GM21529 (cell line): ENCODE data around the gene FAM110D.

Source experiments
- ATAC-seq: cut with Tn5 transposase; IDR thresholded peaks from one replicate; pipeline ENCODE4 v1.9.1; 2021; ENCODE audit not compliant: unreplicated experiment

Gene FAM110D

GRCh38 chr1:26127235-26128163 is 31.4 kb upstream of the FAM110D start:
- no peak for ATAC-seq

- no peak for ATAC-seq
These were observed 29.1 kb upstream of the FAM110D start for GRCh38 chr1:26129778-26130177.

- no peak for ATAC-seq
These were observed 28.2 kb upstream of the FAM110D start for GRCh38 chr1:26130695-26131094.

- no peak for ATAC-seq
These were observed 26.6 kb upstream of the FAM110D start for GRCh38 chr1:26132128-26132833.

GRCh38 chr1:26132834-26133167 is 26.1 kb upstream of the FAM110D start:
- ATAC-seq, result no peak

- no peak for ATAC-seq
These were observed 24.4 kb upstream of the FAM110D start for GRCh38 chr1:26134466-26134865.

- ATAC-seq, result no peak
These were observed 19.8 kb upstream of the FAM110D start for GRCh38 chr1:26138974-26139558.

GRCh38 chr1:26142159-26142558 is 16.7 kb upstream of the FAM110D start:
- no peak for ATAC-seq

GRCh38 chr1:26145041-26145959 is 13.6 kb upstream of the FAM110D start:
- ATAC-seq, result peak; percentile 44

GRCh38 chr1:26145960-26146294 is 13.0 kb upstream of the FAM110D start:
- no peak for ATAC-seq

GRCh38 chr1:26148887-26149286 is 10.0 kb upstream of the FAM110D start:
- no peak for ATAC-seq

GRCh38 chr1:26153966-26154532 is 4.8 kb upstream of the FAM110D start:
- ATAC-seq, result no peak

GRCh38 chr1:26154750-26155149 is 4.1 kb upstream of the FAM110D start:
- ATAC-seq, result no peak

GRCh38 chr1:26155370-26156284 is 3.3 kb upstream of the FAM110D start:
- no peak for ATAC-seq

GRCh38 chr1:26156285-26157038 is 2.4 kb upstream of the FAM110D start:
- no peak for ATAC-seq

- ATAC-seq, result no peak
These were observed 490 bp upstream of the FAM110D start for GRCh38 chr1:26158271-26158907.

GRCh38 chr1:26159743-26160039 is 812 bp downstream of the FAM110D start:
- ATAC-seq, result no peak

- ATAC-seq, result no peak
These were observed 1.9 kb downstream of the FAM110D start for GRCh38 chr1:26160527-26161414.
